Skin epidermis (tissue), 12 donors: Measurements from ENCODE around the gene ADPRS.

Source experiments
- H3K27ac ChIP-seq, 21 experiments: fragments of 200-600 bp; sonication (generic) in 11 of 21; one replicate each; pipeline ENCODE4 v1.5.0; 2020; ENCODE audit warnings: mild to moderate bottlenecking in 3 of 21, inconsistent platforms in 2 of 21, moderate library complexity in 2 of 21
- H3K4me3 ChIP-seq, 7 experiments: fragments of 200-600 bp; sonication (generic) in 2 of 7; one replicate each; pipeline ENCODE4 v1.5.0; 2020; ENCODE audit warnings: inconsistent platforms in 2 of 7, mild to moderate bottlenecking in 2 of 7, moderate library complexity in 1 of 7

The ADPRS gene, protein sequence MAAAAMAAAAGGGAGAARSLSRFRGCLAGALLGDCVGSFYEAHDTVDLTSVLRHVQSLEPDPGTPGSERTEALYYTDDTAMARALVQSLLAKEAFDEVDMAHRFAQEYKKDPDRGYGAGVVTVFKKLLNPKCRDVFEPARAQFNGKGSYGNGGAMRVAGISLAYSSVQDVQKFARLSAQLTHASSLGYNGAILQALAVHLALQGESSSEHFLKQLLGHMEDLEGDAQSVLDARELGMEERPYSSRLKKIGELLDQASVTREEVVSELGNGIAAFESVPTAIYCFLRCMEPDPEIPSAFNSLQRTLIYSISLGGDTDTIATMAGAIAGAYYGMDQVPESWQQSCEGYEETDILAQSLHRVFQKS

DNA sequence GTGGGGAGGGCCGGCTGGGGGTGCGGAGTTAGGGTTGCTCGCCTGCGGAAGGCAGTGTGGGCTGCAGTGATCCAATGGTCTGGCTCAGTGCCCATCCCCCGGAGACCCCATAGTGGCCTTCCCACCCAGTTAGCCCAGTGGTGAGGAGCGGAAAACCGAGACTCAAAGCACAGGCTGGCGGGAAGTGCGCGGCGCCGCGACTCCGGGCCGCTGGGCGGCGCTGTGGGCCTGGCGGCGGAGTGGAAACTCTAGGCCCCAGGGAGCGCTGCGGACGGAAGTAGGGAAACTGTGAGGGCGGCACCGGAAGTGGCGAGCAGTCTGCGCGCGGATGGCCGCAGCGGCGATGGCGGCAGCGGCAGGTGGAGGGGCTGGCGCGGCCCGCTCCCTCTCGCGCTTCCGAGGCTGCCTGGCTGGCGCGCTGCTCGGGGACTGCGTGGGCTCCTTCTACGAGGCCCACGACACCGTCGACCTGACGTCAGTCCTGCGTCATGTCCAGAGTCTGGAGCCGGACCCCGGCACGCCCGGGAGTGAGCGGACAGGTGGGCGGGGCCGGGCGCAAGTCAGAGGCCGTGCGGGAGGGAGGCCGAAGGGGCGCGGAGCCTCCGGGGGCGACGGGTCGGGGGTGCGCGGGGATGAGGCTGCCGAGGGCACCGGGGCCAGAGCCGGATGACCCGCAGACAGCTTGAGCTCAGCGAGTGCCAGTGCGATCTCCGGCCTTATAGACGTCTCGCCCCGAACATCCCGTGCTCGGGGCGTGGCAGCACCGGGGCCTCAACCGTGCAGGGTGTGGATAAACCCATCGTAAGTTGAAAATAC, at the start of gene ADPRS:
Gene ADPRS (plus strand): TSS at position 316 of the 816 bp plus-strand sequence. CDS start 13 bp downstream, at position 329.
- H3K4me3 ChIP-seq: peak within 1 kb of the TSS; percentile 83 to 100 (median 98)
- peak within 1 kb of the TSS; percentile 68 to 97 (median 91) for H3K27ac ChIP-seq

DNA sequence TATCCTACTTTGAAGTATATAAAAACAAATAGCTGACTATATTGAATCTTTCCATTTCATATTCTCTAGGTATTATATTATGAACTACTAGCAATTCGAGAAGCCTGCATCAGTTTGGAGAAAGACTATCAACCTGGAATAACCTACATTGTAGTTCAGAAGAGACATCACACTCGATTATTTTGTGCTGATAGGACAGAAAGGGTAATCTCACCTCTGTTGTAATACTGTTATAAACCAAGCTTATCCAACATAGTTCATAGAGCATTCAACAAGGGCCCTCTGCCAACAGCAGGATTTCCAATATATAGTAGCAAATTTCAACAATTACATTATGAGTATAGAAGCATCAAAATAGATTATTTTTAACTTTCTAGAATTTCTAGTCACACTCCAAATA, 48.5 kb upstream of the ADPRS start:
- no peak overlapping the region for H3K27ac ChIP-seq
- no peak overlapping the region for H3K4me3 ChIP-seq

DNA sequence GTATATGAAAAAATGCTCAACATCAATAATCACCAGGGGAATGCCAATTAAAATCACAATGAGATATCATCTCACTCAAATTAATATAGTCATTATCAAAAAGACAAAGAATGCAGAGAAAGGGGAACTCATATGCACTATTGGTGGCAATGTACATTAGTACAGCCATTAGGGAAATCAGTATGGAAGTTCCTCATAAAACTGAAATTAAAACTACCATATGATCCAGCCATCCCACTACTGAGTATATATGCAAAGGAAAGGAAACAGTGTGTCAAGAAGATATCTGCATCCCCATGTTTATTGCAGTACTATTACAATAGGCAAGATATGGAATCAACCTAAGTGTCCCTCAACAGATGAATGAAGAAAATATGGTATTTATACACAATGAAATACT, 36.9 kb upstream of the ADPRS start:
- Histone ChIP-seq H3K27ac (no peak overlapping the region), H3K4me3 (no peak overlapping the region)

DNA sequence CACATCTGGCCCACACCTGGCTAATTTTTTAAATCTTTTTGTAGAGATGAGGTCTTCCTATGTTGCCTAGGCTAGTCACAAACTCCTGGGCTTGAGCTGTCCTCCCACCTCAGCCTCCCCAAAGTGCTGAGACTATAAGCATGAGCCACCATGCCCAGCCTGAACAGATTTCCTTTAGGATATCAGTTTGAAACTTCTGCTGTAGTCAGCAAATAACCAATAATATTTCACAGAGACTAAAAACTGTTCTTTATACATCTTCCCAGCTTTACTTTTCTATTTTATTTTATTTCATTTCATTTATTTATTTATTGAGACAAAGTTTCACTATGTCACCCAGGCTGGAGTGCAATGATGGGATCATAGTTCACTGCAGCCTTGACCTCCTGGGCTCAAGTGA, 34.7 kb upstream of the ADPRS start:
- no peak overlapping the region for H3K4me3 ChIP-seq
- H3K27ac ChIP-seq: no peak overlapping the region

- Histone ChIP-seq H3K4me3 (no peak overlapping the region), H3K27ac (no peak overlapping the region)
Measured at GRCh38 chr1:36055706-36056105, 33.0 kb upstream of the ADPRS start.

DNA sequence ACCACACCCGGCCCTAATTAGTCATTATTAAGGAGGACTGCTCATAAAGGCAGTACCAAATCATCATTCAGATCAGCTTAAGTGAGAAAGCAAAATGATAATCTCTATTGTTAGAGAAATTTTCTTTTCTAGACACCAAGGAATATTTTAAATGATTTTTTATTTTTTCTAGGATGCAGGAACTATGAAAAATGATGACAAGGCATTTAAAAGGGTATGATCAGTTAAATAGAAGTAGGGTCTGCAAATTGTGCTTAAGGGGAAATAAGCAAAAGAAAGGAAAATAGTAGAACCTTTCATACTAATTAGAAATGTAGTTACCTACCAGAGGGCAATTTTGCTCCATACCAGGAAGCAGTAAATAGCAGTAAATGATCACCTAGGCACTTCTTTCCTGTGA, 26.4 kb upstream of the ADPRS start:
- Histone ChIP-seq H3K4me3 (no peak overlapping the region), H3K27ac (no peak overlapping the region)

DNA sequence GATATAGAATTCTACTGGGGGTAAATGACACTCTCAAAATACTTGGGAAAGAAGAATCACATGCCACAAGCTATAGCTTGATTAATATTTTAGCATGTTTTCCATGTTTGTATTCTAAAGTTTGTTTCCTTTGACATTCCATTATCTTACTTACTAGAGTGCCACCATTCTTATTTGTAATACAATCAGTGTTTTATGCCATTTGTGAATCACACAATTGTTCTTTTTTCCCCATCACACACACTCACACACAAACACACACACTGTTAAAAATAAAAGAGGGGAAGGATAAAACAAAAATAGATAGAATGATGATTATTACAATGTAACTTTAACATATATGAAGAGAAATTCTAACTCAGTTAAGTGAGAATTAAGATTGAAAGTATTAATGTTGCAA, 20.8 kb upstream of the ADPRS start:
- Histone ChIP-seq H3K4me3 (no peak overlapping the region), H3K27ac (no peak overlapping the region)

DNA sequence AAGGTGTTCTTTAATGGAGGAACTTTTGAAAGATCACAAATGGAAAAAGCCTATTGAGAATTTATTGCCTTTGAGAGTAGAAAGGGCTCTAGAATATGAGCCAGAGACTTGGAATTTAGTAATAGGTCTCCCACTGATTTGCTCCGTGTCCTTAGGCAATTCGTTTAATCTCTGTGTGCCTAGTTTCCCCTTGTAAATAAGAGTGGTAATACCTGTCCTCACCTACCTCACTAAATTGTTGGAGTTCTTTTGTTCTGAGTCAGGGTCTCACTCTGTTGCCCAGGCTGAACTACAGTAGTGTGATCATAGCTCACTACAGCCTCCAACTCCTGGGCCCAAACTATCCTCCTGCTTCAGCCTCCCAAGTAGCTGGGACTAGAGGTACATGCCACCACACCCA, 19.8 kb upstream of the ADPRS start:
- Histone ChIP-seq H3K27ac (no peak overlapping the region), H3K4me3 (no peak overlapping the region)

DNA sequence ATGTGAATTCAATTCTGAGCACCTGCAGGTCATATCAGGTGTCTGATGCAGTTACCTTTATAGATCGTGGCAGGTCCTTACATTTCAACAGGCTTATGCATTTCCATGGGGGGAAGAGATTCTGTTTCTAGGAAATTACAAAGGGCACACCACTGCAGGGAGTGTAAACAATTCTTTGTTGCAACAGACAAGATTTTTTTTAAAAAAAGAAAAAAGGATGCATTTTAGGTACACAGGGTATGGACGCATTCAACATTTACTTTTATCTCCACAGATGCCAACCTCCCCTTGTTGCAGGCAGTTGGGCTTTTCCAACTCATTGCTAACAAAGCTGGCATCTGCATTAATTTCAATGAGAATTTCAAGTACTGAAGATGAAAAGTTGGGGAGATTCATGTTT, 18.3 kb upstream of the ADPRS start:
- H3K27ac ChIP-seq: no peak overlapping the region

DNA sequence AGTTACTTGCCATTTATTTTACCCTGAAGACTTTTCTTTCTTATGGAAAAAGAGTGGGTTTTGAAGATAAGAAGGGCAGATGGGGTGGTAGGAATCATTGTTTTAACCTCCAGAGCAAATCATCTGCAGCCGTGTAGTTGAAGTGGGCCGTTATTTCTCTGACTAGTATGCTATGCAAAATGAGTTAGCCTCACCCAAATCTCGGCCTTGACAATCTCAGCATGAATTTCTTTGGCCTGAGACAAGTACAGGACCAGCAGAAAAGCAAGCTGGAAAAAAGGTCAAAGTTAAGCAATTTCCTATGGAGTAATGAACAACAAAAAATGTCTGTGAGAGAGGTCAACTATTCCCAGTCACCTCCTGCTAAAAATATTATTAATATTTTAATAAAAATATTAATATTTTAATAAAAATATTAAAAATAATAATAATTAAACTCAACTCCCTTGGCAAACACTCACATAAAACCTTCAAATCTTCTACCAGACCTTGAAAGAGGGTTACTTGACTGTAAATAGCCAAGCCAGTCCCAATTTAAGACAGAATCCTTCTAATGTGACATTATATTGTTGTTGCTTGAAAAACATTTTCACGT, 11.6 kb upstream of the ADPRS start:
- H3K4me3 ChIP-seq: no peak overlapping the region
- H3K27ac ChIP-seq: no peak overlapping the region

More for the DNA sequence above, 18.3 kb upstream of the ADPRS start:
- no peak overlapping the region for H3K4me3 ChIP-seq

- Histone ChIP-seq H3K4me3 (no peak overlapping the region), H3K27ac (no peak overlapping the region)
Measured at GRCh38 chr1:36080236-36080635, 8.5 kb upstream of the ADPRS start.

GRCh38 chr1:36080801-36081200, 7.9 kb upstream of the ADPRS start:
- Histone ChIP-seq H3K27ac (no peak overlapping the region), H3K4me3 (no peak overlapping the region)

DNA sequence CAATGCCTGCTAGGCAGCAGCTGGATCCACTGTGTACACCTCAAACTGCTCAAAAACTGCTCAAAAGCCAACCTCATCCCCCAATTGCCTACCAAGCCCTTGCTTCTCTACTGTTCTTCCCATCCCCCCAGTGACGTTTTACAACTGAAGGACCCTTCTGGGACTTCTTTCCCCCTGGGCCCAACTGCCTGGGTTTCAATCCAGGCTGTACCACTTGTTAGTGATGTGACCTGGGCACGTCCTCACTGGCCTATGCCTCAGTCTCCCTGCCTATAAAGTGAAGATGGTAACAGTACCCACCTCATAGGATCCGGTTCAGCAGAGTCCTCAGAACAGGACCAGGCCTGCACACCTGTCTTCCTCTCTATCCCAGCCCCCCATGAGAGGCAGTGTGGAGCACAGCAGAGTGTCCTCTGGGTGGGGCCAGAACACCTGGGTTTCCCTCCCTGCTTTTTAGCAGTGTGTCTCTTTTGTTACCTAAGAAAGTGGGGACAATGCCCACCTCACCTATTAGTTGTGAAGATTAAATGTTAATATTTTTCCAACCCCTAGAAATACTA, 6.7 kb upstream of the ADPRS start:
- Histone ChIP-seq H3K4me3 (no peak overlapping the region), H3K27ac (no peak overlapping the region)

GRCh38 chr1:36083219-36083618, 5.5 kb upstream of the ADPRS start:
- Histone ChIP-seq H3K4me3 (no peak overlapping the region), H3K27ac (no peak overlapping the region)

GRCh38 chr1:36083635-36084496, 4.8 kb upstream of the ADPRS start, which contains the start of gene TEKT2:
Gene TEKT2 (plus strand): TSS chr1:36084094. CDS start chr1:36084922, 828 bp downstream.
- peak within 1 kb of the TSS in 10 of 21 experiments; percentile 6 to 73 (median 40) for H3K27ac ChIP-seq

DNA sequence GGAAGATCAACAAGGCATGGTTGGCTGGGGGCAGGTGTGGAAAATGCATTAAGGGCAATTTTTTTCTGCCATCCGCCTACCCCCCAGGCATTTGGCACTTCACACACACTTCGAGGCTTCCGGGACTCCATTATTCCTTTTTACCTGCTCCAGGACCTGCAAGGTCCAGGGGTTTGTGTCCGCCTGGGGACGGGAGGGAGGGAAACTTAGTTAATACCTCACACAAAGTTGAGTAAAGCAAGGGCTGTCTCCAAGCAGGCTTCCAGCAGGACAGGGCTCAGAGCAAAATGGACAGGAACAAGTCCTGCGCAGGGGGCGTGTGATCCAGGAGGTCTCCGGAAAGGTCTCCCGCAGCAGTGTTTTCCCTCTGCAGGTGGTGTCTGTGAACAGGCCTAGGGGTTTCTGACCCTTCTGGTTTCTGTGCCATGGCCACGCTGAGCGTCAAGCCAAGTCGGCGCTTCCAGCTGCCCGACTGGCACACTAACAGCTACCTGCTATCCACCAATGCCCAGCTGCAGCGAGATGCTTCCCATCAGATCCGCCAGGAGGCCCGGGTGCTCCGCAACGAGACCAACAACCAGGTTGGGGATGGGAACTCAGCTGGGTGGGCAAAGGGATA, 4.1 kb upstream of the ADPRS start:
- peak overlapping the region in 10 of 21 experiments; percentile 6 to 73 (median 40) for H3K27ac ChIP-seq
- H3K4me3 ChIP-seq: peak overlapping the region; percentile 9 to 50 (median 32)

More at GRCh38 chr1:36083635-36084496, 4.8 kb upstream of the ADPRS start, which contains the start of gene TEKT2:
- peak within 1 kb of the TSS; percentile 9 to 50 (median 32) for H3K4me3 ChIP-seq

DNA sequence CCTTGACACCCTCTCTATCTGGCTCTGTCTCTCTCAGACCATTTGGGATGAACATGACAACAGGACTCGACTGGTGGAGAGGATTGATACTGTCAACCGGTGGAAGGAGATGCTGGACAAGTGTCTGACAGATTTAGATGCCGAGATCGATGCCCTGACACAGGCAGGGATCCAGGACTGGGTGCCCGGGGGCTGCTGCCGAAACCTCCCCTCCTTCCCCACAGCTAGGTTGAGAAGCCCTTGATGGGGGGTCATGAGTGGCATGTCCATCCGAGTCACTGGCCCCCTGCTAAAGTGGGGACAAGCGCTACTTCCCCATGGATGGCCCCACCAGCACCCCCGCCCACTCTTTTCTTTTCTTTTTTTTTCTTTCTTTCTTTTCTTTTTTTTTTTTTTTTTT, 3.6 kb upstream of the ADPRS start:
- Histone ChIP-seq H3K27ac (no peak overlapping the region), H3K4me3 (no peak overlapping the region)

GRCh38 chr1:36085686-36086526, 2.8 kb upstream of the ADPRS start:
- Histone ChIP-seq H3K27ac (no peak overlapping the region), H3K4me3 (no peak overlapping the region)
